Measurements from ENCODE around the gene LCT.
"Not testable (repeated sequence)": the region's sequence is repeated elsewhere in the genome, so short reads cannot be mapped to it uniquely, and the experiment has no call there.

Gene LCT

GRCh38 chr2:135836596-135837270 lies at the start of gene LCT:
Gene LCT, minus strand, starts transcription at chr2:135837184. Its CDS starts 15 bp downstream, at chr2:135837169.
- no peak for DNase-seq

- DNase-seq: no peak
Observed at GRCh38 chr2:135885709-135886108, 48.7 kb upstream of the LCT start.

GRCh38 chr2:135882415-135882814 lies 45.4 kb upstream of the LCT start:
- no peak for DNase-seq

GRCh38 chr2:135876770-135877169 lies 39.8 kb upstream of the LCT start:
- DNase-seq: not testable (repeated sequence)

- peak; percentile 99 for DNase-seq
Observed at GRCh38 chr2:135876066-135876711, 39.2 kb upstream of the LCT start, which contains the start of gene MCM6. Gene MCM6, minus strand, starts transcription at chr2:135876443. Its CDS starts 78 bp downstream, at chr2:135876365.

GRCh38 chr2:135875491-135876065 lies 38.6 kb upstream of the LCT start:
- DNase-seq: peak; percentile 80

- no peak for DNase-seq
Observed at GRCh38 chr2:135874777-135875365, 37.9 kb upstream of the LCT start.

- DNase-seq: no peak
Observed at GRCh38 chr2:135870571-135870970, 33.6 kb upstream of the LCT start.

- DNase-seq: no peak
Observed at GRCh38 chr2:135863233-135863632, 26.2 kb upstream of the LCT start.

GRCh38 chr2:135862718-135863117 lies 25.7 kb upstream of the LCT start:
- no peak for DNase-seq

- no peak for DNase-seq
Observed at GRCh38 chr2:135853401-135853800, 16.4 kb upstream of the LCT start.

- no peak for DNase-seq
Observed at GRCh38 chr2:135851858-135852257, 14.9 kb upstream of the LCT start.

- no peak for DNase-seq
Observed at GRCh38 chr2:135850892-135851668, 14.1 kb upstream of the LCT start.

- no peak for DNase-seq
Observed at GRCh38 chr2:135849087-135849486, 12.1 kb upstream of the LCT start.

GRCh38 chr2:135845997-135846396 lies 9.0 kb upstream of the LCT start:
- DNase-seq: no peak

GRCh38 chr2:135845257-135845656 lies 8.3 kb upstream of the LCT start:
- DNase-seq: no peak

- DNase-seq: no peak
Observed at GRCh38 chr2:135844301-135844895, 7.4 kb upstream of the LCT start.

- DNase-seq: no peak
Observed at GRCh38 chr2:135843671-135844070, 6.7 kb upstream of the LCT start.

GRCh38 chr2:135840601-135841000 lies 3.6 kb upstream of the LCT start:
- no peak for DNase-seq

- no peak for DNase-seq
Observed at GRCh38 chr2:135839713-135840112, 2.7 kb upstream of the LCT start.

- DNase-seq: no peak
Observed at GRCh38 chr2:135838502-135838901, 1.5 kb upstream of the LCT start.

GRCh38 chr2:135832891-135833290 lies 4.1 kb downstream of the LCT start:
- DNase-seq: no peak
